WI38 (cell line): ENCODE measurements around the gene CPPED1.

Experiments used
- H3K4me3 ChIP-seq: 2 replicates; pipeline ENCODE4 v1.5.1; 2011; ENCODE audit warnings: low read depth, mild to moderate bottlenecking, control low read depth, low read length
- CTCF ChIP-seq: IDR thresholded peaks from 2 replicates; pipeline ENCODE4 v1.5.1; 2012; ENCODE audit warnings: low read depth, mild to moderate bottlenecking, control low read depth, low read length

CPPED1 gene

GRCh38 chr16:12803203-12804093 is at the start of gene CPPED1:
Gene CPPED1 (minus strand): TSS chr16:12803887. CDS start chr16:12803776, 111 bp downstream.
- H3K4me3 ChIP-seq, result peak within 1 kb of the TSS; percentile 66
- TF ChIP-seq CTCF, result no peak

- no peak overlapping the region for H3K4me3 ChIP-seq
- TF ChIP-seq CTCF, result no peak
These were observed 46.5 kb upstream of the CPPED1 start for GRCh38 chr16:12850186-12850585.

- TF ChIP-seq CTCF, result no peak
- H3K4me3 ChIP-seq, result no peak overlapping the region
These were observed 42.9 kb upstream of the CPPED1 start for GRCh38 chr16:12846592-12846991.

GRCh38 chr16:12845282-12845681 is 41.6 kb upstream of the CPPED1 start:
- TF ChIP-seq CTCF, result no peak

GRCh38 chr16:12837756-12838155 is 34.1 kb upstream of the CPPED1 start:
- no peak overlapping the region for H3K4me3 ChIP-seq
- no peak for TF ChIP-seq CTCF

More at GRCh38 chr16:12845282-12845681, 41.6 kb upstream of the CPPED1 start:
- H3K4me3 ChIP-seq, result no peak overlapping the region

GRCh38 chr16:12837291-12837690 is 33.6 kb upstream of the CPPED1 start:
- TF ChIP-seq CTCF, result no peak
- H3K4me3 ChIP-seq, result no peak overlapping the region

GRCh38 chr16:12833926-12834325 is 30.2 kb upstream of the CPPED1 start:
- TF ChIP-seq CTCF, result no peak
- H3K4me3 ChIP-seq, result no peak overlapping the region
